Progenitor cell of endocrine pancreas (in vitro differentiated cells): ENCODE data around the gene ROGDI. TPM values are rescaled to one million over a fixed set of nuclear protein-coding genes. Genes with fewer than 3 reads are reported as not detected.

ENCODE experiments used
- DNase-seq: peaks from one replicate; pipeline ENCODE4 v3.0.0; 2021; ENCODE audit warnings: low spot score; ENCODE audit not compliant: unreplicated experiment
- H3K27ac Mint-ChIP-seq: 2 replicates; pipeline ENCODE4 v1.8.0; 2021; ENCODE audit warnings: mild to moderate bottlenecking, moderate library complexity, mixed read lengths
- H3K27me3 Mint-ChIP-seq: 2 replicates; pipeline ENCODE4 v1.8.0; 2021; ENCODE audit warnings: mixed read lengths
- H3K36me3 Mint-ChIP-seq: 2 replicates; pipeline ENCODE4 v1.8.0; 2022; ENCODE audit warnings: mixed read lengths; ENCODE audit not compliant: insufficient read depth
- H3K4me1 Mint-ChIP-seq: 2 replicates; pipeline ENCODE4 v1.8.0; 2021; ENCODE audit warnings: low read depth, mixed read lengths
- H3K4me3 Mint-ChIP-seq: 2 replicates; pipeline ENCODE4 v1.8.0; 2021; ENCODE audit warnings: low read depth, mild to moderate bottlenecking, moderate library complexity, mixed read lengths
- H3K9me3 Mint-ChIP-seq: 2 replicates; pipeline ENCODE4 v1.8.0; 2021; ENCODE audit warnings: low read depth, mixed read lengths
- total RNA-seq: library from RNA; stranded (reverse); gene quantifications from 2 replicates; pipeline ENCODE4 v1.2.1, GENCODE V29; 2021
- TF ChIP-seq, protein P1 (sequence below): fragments of 200-600 bp; sonication (generic); IDR thresholded peaks from one replicate; pipeline ENCODE4 v1.5.0; 2021; ENCODE audit warnings: antibody characterized with exemption, mild to moderate bottlenecking; ENCODE audit not compliant: unreplicated experiment

Gene ROGDI
- total RNA-seq, 1 donor from 2014 or later = 44.1 TPM

DNA sequence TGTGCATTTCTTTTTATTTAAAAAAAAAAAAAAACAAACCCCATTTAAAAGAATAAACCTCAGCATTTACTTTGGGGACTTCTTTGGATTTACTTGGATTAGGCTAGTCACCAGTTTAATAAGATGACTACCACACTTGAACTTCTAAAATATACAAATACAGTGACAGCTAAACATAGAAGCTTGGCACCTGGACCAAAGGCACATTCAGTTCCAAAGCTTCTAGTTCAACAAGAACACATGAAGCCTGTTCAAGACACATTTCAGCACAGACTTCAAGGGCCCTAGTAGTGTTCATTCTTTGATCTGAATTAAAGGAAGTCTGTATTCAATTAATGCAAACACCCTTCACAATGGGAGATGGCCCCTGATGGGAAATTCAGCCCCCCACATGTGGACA lies 11.6 kb upstream of the ROGDI start:
- no peak for DNase-seq
- Mint-ChIP-seq H3K27ac (no peak overlapping the region), H3K27me3 (no peaks in the 10 kb centered on the region), H3K9me3 (no peaks in the 10 kb centered on the region), H3K36me3 (peaks cover 27% of the 10 kb centered on the region), H3K4me1 (no peaks in the 10 kb centered on the region), H3K4me3 (no peak overlapping the region)
- TF ChIP-seq, protein P1, sequence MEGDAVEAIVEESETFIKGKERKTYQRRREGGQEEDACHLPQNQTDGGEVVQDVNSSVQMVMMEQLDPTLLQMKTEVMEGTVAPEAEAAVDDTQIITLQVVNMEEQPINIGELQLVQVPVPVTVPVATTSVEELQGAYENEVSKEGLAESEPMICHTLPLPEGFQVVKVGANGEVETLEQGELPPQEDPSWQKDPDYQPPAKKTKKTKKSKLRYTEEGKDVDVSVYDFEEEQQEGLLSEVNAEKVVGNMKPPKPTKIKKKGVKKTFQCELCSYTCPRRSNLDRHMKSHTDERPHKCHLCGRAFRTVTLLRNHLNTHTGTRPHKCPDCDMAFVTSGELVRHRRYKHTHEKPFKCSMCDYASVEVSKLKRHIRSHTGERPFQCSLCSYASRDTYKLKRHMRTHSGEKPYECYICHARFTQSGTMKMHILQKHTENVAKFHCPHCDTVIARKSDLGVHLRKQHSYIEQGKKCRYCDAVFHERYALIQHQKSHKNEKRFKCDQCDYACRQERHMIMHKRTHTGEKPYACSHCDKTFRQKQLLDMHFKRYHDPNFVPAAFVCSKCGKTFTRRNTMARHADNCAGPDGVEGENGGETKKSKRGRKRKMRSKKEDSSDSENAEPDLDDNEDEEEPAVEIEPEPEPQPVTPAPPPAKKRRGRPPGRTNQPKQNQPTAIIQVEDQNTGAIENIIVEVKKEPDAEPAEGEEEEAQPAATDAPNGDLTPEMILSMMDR = no peak

DNA sequence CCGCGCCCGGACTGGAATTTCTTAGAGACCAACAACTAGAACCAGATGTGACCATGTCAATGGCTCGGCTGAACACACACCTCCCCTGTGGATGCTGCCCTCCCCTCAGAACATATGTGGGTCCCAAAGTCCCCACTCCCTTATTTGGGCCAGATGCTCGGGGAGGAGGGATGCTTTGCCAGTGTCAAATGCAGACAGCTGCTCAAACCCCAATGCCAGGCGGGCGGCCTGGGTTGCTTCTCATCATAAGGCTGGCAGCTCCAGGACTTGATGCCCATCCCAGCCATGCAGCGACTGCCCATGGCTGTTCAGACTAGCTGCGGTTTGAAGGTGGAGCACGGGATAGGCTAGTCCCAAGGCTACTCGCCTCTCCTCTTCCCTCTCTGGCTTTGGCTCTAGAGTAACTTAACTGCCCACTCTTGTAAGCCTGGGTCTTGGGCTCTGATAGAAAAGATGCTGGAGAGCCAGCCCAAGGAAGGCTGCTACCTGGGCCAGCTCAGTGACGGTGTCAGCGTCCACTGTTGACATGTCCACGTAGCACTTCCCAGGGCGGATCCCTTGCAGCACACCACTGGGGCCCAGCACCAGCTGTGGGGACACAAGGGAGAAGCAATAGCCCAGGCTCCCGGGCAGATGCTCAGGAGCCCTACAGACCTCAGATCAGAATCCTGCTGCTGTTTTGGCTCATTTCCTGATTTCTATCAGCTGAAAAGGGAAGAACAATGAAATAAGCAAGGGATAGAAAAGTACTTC lies 11.0 kb upstream of the ROGDI start:
- TF ChIP-seq, protein P1 = no peak
- Mint-ChIP-seq H3K4me3 (no peak overlapping the region), H3K27me3 (no peaks in the 10 kb centered on the region), H3K36me3 (peaks cover 25% of the 10 kb centered on the region), H3K4me1 (no peaks in the 10 kb centered on the region), H3K27ac (no peak overlapping the region), H3K9me3 (no peaks in the 10 kb centered on the region)
- no peak for DNase-seq

DNA sequence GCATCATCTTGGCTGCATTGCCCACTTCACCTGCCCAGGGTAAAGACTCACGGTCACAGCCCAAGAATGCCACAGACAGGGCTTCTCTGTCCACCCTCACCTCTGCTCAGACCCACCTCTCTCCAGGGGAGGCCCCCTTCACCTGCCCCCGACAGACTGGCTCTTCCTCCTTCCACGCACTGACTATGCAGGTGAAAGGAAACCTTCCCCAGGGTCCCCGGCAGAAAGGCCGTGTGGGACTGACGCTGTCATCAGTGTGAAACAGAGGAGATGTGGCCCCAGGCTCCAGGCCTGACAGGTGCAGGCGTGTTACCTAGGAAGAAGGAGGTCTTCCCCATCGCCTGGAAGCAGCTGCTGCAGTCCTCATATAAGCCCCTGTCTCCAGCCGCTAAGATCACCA lies 9.3 kb upstream of the ROGDI start:
- Mint-ChIP-seq H3K4me3 (no peak overlapping the region), H3K27ac (no peak overlapping the region), H3K36me3 (peaks cover 28% of the 10 kb centered on the region), H3K9me3 (no peaks in the 10 kb centered on the region), H3K27me3 (no peaks in the 10 kb centered on the region), H3K4me1 (no peaks in the 10 kb centered on the region)
- TF ChIP-seq, protein P1 = no peak
- no peak for DNase-seq

DNA sequence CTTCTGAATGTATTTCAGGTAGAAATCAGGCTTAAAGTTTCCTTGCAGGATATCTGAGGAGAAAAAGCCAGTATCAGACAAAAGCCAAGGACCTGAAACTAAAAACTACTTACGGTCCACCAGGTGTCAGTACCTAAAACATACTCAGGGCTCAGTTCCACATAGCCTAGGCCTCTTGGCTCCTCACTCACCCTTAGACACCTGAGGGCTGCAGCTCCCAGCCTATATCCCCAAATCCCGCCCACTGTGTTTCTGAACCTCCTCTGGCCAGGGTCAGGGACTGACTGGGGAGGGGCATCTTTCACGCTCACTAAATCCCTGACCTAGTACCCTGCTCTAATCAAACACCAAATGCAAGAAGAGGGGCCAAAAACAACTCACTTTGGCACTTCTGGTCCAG lies 8.8 kb upstream of the ROGDI start:
- peaks cover 27% of the 10 kb centered on the region for H3K36me3 Mint-ChIP-seq
- H3K4me1 Mint-ChIP-seq = no peaks in the 10 kb centered on the region
- H3K27me3 Mint-ChIP-seq = no peaks in the 10 kb centered on the region
- no peak overlapping the region for H3K4me3 Mint-ChIP-seq
- no peak overlapping the region for H3K27ac Mint-ChIP-seq
- no peaks in the 10 kb centered on the region for H3K9me3 Mint-ChIP-seq
- TF ChIP-seq, protein P1 = no peak
- no peak for DNase-seq

DNA sequence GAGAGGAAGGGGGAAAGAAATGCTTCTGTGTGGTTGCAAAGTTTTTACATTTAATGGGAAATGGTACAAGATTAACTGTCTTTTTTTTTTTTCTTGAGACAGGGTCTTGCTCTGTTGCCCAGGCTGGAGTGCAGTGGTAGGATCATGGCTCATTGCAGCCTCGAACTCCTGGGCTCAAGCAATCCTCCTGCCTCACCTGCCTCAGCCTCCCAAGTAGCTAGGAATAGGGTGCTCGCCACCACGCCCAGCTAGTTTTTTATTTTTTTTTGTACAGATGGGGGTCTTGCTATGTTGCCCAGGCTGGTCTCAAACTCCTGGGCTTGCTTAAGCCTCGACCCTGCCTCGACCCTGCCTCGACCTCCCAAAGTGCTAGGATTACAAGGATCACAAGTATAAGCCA lies 3.8 kb upstream of the ROGDI start:
- Mint-ChIP-seq H3K4me3 (no peak overlapping the region), H3K27me3 (no peaks in the 10 kb centered on the region)

More for the DNA sequence above, 3.8 kb upstream of the ROGDI start:
- DNase-seq = no peak
- no peaks in the 10 kb centered on the region for H3K9me3 Mint-ChIP-seq
- H3K36me3 Mint-ChIP-seq = peaks cover 12% of the 10 kb centered on the region
- H3K27ac Mint-ChIP-seq = no peak overlapping the region
- H3K4me1 Mint-ChIP-seq = peaks cover 5% of the 10 kb centered on the region
- TF ChIP-seq, protein P1 = no peak
